ENCODE results near the gene TIAM2. TPM values are rescaled to one million over a fixed set of nuclear protein-coding genes. Genes with fewer than 3 reads are reported as not detected.

TIAM2 gene
- total and polyA plus RNA-seq, 10 of the 15 experiments (the other 5 are each of a cell fraction or from before 2014, with no cell fraction given), result 1.1 to 10.5 (median 2.3) TPM

- Histone ChIP-seq H3K9me3 (replicated peaks; ENCODE audit: control insufficient read depth, insufficient read depth, low read length) (no peaks in the 10 kb centered on the region), H3K27me3 (replicated peaks in 1 of 2; ENCODE audit: control insufficient read depth in 2 of 2, insufficient read depth in 2 of 2, low read length in 1 of 2) (no peaks in the 10 kb centered on the region), H3K4me3 (no peak overlapping the region), H3K4me2 (ENCODE audit: control insufficient read depth, insufficient read depth) (no peak overlapping the region), H3K27ac (ENCODE audit: control insufficient read depth, insufficient read depth) (no peak overlapping the region), H2AFZ (ENCODE audit: control insufficient read depth, low read depth, low read length) (no peak overlapping the region), H3K79me2 (ENCODE audit: control insufficient read depth, insufficient read depth, low read length) (no peaks in the 10 kb centered on the region; the same call in 1 of the 2 replicates), H3K36me3 (ENCODE audit: control insufficient read depth in 2 of 2, insufficient read depth in 2 of 2, low read length in 1 of 2) (peaks cover 0 to 21% of the 10 kb centered on the region in 2 experiments; a peak in 3 of 4 replicates), H3K9ac (ENCODE audit: control insufficient read depth, insufficient read depth, low read length) (no peak overlapping the region), H4K20me1 (ENCODE audit: control insufficient read depth, insufficient read depth) (no peaks in the 10 kb centered on the region), H3K4me1 (ENCODE audit: control insufficient read depth, insufficient read depth, low read length) (no peaks in the 10 kb centered on the region)
- WGBS (ENCODE audit: insufficient coverage, insufficient replicate concordance, low lambda C conversion rate, missing lambda C conversion rate), result 98% methylated on average over 8 of the region's 8 CpGs
- no peak for DNase-seq (ENCODE audit: low read depth, low spot score)
- ChIA-PET CTCF (interaction anchor here (0.9 to 2.6 kb wide), 4 partner anchors 26 to 344 kb away, joined by 3 to 11 read pairs (median 4); no protein-coding TSS in a partner anchor), SMC1A (ENCODE audit: uncharacterized antibody, unreplicated experiment) (interaction anchor here (0.7 to 2.3 kb wide), 4 partner anchors 10 to 95 kb away, joined by 3 to 8 read pairs (median 5); partner anchors contain the start of gene CLDN20), POLR2A (no interaction called here), RAD21 (ENCODE audit: unreplicated experiment) (interaction anchor here (1.4 kb wide), 1 partner anchor 38 kb away, joined by 3 read pairs; no protein-coding TSS in a partner anchor)
- no peak for FAIRE-seq
- no TSS peak for BruUV-seq (replicated peaks)
- intact Hi-C loops (cut with micrococcal nuclease; ENCODE audit: unreplicated experiment), result no loop called here
- in situ Hi-C loops (cut with MboI), result no loop called here
- no peak for ATAC-seq
- TF ChIP-seq EZH2 (IDR thresholded peaks at IDR 0.05; ENCODE audit: borderline replicate concordance, control insufficient read depth, low read depth, low read length) (no peak), YBX1 (IDR thresholded peaks at IDR 0.05) (no peak), PAX5 (IDR thresholded peaks at IDR 0.05; ENCODE audit: borderline replicate concordance, low read depth, low read length) (no peak), ZSCAN29 (IDR thresholded peaks at IDR 0.05) (no peak), SPI1 (IDR thresholded peaks at IDR 0.05; ENCODE audit: borderline replicate concordance, insufficient read depth, low read depth, low read length) (no peak), ZZZ3 (IDR thresholded peaks at IDR 0.05; ENCODE audit: control insufficient read depth, insufficient read length, low read depth) (no peak), SP1 (IDR thresholded peaks at IDR 0.05; ENCODE audit: low read depth, low read length) (no peak), MXI1 (IDR thresholded peaks at IDR 0.05; ENCODE audit: low read depth, low read length) (no peak), IRF5 (IDR thresholded peaks at IDR 0.05; ENCODE audit: borderline replicate concordance) (no peak), SUZ12 (IDR thresholded peaks at IDR 0.05; ENCODE audit: unreplicated experiment) (no peak), GABPA (IDR thresholded peaks at IDR 0.05; ENCODE audit: low read depth) (no peak), KDM1A (IDR thresholded peaks at IDR 0.05; ENCODE audit: borderline replicate concordance) (no peak), CBFB (IDR thresholded peaks at IDR 0.05; ENCODE audit: low read depth) (no peak), MEF2B (IDR thresholded peaks at IDR 0.05; ENCODE audit: partially characterized antibody, poor library complexity, severe bottlenecking) (no peak), PKNOX1 (IDR thresholded peaks at IDR 0.05) (no peak), RELA (IDR thresholded peaks at IDR 0.05; ENCODE audit: borderline replicate concordance, partially characterized antibody) (no peak), MYC (IDR thresholded peaks at IDR 0.05; ENCODE audit: insufficient read depth, insufficient read length, insufficient replicate concordance, low read length, severe bottlenecking) (no peak)
- TF ChIP-seq, protein P1, sequence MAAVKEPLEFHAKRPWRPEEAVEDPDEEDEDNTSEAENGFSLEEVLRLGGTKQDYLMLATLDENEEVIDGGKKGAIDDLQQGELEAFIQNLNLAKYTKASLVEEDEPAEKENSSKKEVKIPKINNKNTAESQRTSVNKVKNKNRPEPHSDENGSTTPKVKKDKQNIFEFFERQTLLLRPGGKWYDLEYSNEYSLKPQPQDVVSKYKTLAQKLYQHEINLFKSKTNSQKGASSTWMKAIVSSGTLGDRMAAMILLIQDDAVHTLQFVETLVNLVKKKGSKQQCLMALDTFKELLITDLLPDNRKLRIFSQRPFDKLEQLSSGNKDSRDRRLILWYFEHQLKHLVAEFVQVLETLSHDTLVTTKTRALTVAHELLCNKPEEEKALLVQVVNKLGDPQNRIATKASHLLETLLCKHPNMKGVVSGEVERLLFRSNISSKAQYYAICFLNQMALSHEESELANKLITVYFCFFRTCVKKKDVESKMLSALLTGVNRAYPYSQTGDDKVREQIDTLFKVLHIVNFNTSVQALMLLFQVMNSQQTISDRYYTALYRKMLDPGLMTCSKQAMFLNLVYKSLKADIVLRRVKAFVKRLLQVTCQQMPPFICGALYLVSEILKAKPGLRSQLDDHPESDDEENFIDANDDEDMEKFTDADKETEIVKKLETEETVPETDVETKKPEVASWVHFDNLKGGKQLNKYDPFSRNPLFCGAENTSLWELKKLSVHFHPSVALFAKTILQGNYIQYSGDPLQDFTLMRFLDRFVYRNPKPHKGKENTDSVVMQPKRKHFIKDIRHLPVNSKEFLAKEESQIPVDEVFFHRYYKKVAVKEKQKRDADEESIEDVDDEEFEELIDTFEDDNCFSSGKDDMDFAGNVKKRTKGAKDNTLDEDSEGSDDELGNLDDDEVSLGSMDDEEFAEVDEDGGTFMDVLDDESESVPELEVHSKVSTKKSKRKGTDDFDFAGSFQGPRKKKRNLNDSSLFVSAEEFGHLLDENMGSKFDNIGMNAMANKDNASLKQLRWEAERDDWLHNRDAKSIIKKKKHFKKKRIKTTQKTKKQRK (IDR thresholded peaks at IDR 0.05; ENCODE audit: low read depth, low read length), result no peak
Observed at GRCh38 chr6:155272353-155273232, 277.5 kb downstream of the TIAM2 start.

Data from GM12878 (cell line).